ENCODE data around the gene IQUB. TPM values are rescaled to one million over a fixed set of nuclear protein-coding genes. Genes with fewer than 3 reads are reported as not detected.
A peak's percentile ranks its signal among the peaks of the same experiment; 100 is the strongest.
"Not testable (repeated sequence)": the region's sequence is repeated elsewhere in the genome, so short reads cannot be mapped to it uniquely, and the experiment has no call there.

IQUB gene
- total RNA-seq, 5 donors from 2014 or later (not counting 1 experiment from before 2014, with no cell fraction given): 0.09 TPM; not detected in 3

DNA sequence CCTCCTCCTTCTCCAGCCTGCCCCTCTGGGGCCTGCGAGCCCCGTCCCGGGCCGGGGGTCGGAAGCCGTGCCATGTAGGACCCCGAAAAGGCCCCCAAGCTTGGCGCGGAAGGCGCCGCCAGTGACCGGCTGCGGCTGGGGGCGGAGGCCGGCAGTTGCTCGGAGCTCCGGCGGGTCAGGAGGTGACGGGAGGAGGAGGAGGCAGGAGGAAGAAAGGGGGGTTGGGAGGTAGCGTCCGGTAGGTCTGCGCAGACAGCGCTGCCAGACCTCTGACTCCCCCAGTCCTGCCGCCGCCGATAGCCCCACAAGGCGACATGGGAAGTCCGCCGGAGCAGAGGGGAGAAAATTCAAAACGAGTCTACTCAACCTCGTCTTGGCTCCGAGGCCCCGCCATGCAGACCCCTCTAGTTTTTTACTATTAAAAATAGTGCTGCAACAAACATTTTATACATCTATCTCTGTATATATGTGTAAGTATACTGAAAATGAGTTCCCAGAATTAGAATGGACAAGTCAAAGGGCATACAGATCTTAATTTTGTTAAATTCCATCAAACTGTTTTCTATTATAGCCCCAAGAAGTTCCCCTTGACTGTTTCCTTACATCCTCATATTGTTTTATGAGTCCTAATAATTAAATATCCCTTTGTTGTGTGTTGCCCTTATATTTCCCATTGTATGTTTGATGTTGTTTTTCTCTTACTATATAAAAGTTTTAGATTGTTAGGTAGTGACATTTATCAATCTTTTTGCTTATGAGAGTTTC, 1.4 kb downstream of the IQUB start:
- H3K27me3 ChIP-seq (replicated peaks in 1 of 2; ENCODE audit: control insufficient read depth in 2 of 2, extremely low read depth in 1 of 2, insufficient read depth in 2 of 2, low read length in 1 of 2): peaks cover 4 to 17% of the 10 kb centered on the region in 2 experiments
- peak overlapping the region; percentile 15 to 23 for H3K4me3 ChIP-seq (ENCODE audit: control insufficient read depth in 1 of 2, extremely low read depth in 1 of 2, low read length in 1 of 2)
- DNase-seq (peak in 16 of 35 experiments; percentile 2 to 49 (median 15)), ATAC-seq (replicated peaks in 1 of 4) (peak in 1 of 4 experiments; percentile 8)
- peaks cover 22 to 27% (median 24%) of the 10 kb centered on the region in 3 donors for H3K4me1 Mint-ChIP-seq
- H3K27ac Mint-ChIP-seq; H3K9me3 ChIP-seq; H3K27ac ChIP-seq (ENCODE audit: low read length); POLR2A ChIA-PET; H3K36me3 Mint-ChIP-seq; H3K36me3 ChIP-seq (ENCODE audit: control insufficient read depth in 2 of 2, extremely low read depth in 1 of 2, insufficient read depth in 1 of 2, low read length in 1 of 2); H3K9me3 Mint-ChIP-seq: not testable (repeated sequence)
- H3K4me1 ChIP-seq (ENCODE audit: control insufficient read depth in 1 of 2, extremely low read depth in 1 of 2, insufficient read depth in 2 of 2, low read length in 2 of 2): peaks cover 3 to 23% of the 10 kb centered on the region in 2 experiments
- CTCF ChIA-PET: interaction anchor here in 1 of 2 donors (2.4 kb wide), 1 partner anchor 25 kb away, joined by 15 read pairs; the partner anchor contains the start of gene NDUFA5
- peak overlapping the region; percentile 34 to 91 (median 84) for H3K4me3 Mint-ChIP-seq
- peaks cover 12 to 28% of the 10 kb centered on the region in 2 donors for H3K27me3 Mint-ChIP-seq
- WGBS (ENCODE audit: insufficient coverage): no CpG with 5 or more reads among the region's 33 CpGs

DNA sequence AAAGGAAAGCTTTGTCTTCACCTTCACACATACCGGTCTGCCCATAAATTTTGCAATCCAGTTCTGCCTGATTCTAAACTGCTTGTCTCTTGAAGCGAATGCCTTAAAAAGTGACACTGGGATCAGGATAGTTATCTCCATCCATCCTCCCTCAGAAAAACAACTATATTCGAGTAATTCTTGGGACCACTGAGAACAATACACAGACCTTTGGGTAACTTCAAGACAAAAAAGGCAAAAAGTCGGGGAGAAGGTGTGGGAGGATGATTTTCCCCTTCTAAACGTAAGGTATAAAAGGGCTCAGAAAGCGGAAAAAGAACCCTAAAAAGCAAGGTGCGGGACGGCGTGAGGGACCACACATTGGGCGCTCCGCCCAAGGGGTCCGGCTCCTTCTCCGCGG, 2.1 kb downstream of the IQUB start:
- ATAC-seq (replicated peaks in 1 of 4): not testable (repeated sequence)

DNA sequence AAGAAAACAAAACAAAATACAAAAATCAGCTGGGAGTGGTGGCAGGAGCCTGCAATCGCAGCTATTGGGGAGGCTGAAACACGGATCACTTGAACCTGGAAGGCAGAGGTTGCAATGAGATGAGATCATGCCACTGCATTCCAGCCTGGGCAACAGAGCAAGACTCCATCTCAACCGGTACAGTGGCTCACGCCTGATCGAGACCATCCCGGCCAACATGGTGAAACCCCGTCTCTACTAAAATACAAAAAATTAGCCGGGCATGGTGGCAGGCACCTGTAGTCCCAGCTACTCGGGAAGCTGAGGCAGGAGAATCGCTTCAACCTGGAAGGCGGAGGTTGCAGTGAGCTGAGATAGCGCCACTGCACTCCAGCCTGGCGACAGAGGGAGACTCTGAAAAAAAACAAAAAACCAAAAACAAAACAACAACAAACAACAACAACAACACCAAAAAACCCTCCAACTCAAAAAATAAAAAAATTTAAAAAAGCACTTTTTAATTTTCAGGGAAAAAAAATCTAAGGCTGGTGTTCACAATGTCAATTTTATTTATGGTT, 4.3 kb downstream of the IQUB start:
- H3K4me3 Mint-ChIP-seq; H3K4me3 ChIP-seq (ENCODE audit: control insufficient read depth in 1 of 2, extremely low read depth in 1 of 2, low read length in 1 of 2); H3K27ac Mint-ChIP-seq; H3K36me3 Mint-ChIP-seq; H3K9me3 Mint-ChIP-seq; DNase-seq; POLR2A ChIA-PET; ATAC-seq (replicated peaks in 1 of 4); H3K27ac ChIP-seq (ENCODE audit: low read length); H3K9me3 ChIP-seq; H3K36me3 ChIP-seq (ENCODE audit: control insufficient read depth in 2 of 2, extremely low read depth in 1 of 2, insufficient read depth in 1 of 2, low read length in 1 of 2): not testable (repeated sequence)
- CTCF ChIA-PET: interaction anchor here (0.6 to 1.3 kb wide), 4 partner anchors 9 to 36 kb away, joined by 3 to 8 read pairs (median 6); no protein-coding TSS in a partner anchor
- Mint-ChIP-seq H3K4me1 (peaks cover 17 to 22% (median 21%) of the 10 kb centered on the region in 3 donors), H3K27me3 (peaks cover 12 to 28% of the 10 kb centered on the region in 2 donors)
- H3K4me1 ChIP-seq (ENCODE audit: control insufficient read depth in 1 of 2, extremely low read depth in 1 of 2, insufficient read depth in 2 of 2, low read length in 2 of 2): peaks cover 3 to 16% of the 10 kb centered on the region in 2 experiments
- no CpG with 5 or more reads among the region's 13 CpGs for WGBS (ENCODE audit: insufficient coverage)
- peaks cover 4 to 17% of the 10 kb centered on the region in 2 experiments for H3K27me3 ChIP-seq (replicated peaks in 1 of 2; ENCODE audit: control insufficient read depth in 2 of 2, extremely low read depth in 1 of 2, insufficient read depth in 2 of 2, low read length in 1 of 2)

More for the DNA sequence above, 2.1 kb downstream of the IQUB start:
- peaks cover 22 to 27% (median 24%) of the 10 kb centered on the region in 3 donors for H3K4me1 Mint-ChIP-seq
- H3K9me3 Mint-ChIP-seq; H3K27ac ChIP-seq (ENCODE audit: low read length); H3K9me3 ChIP-seq; H3K36me3 ChIP-seq (ENCODE audit: control insufficient read depth in 2 of 2, extremely low read depth in 1 of 2, insufficient read depth in 1 of 2, low read length in 1 of 2); CTCF ChIA-PET; POLR2A ChIA-PET; H3K36me3 Mint-ChIP-seq; DNase-seq; H3K27ac Mint-ChIP-seq: not testable (repeated sequence)
- H3K27me3 Mint-ChIP-seq: peaks cover 12 to 28% of the 10 kb centered on the region in 2 donors
- H3K4me3 Mint-ChIP-seq: peak overlapping the region in 1 of 3 donors; percentile 69
- Histone ChIP-seq H3K4me3 (ENCODE audit: control insufficient read depth in 1 of 2, extremely low read depth in 1 of 2, low read length in 1 of 2) (peak overlapping the region in 1 of 2 donors; percentile 5), H3K4me1 (ENCODE audit: control insufficient read depth in 1 of 2, extremely low read depth in 1 of 2, insufficient read depth in 2 of 2, low read length in 2 of 2) (peaks cover 3 to 23% of the 10 kb centered on the region in 2 experiments), H3K27me3 (replicated peaks in 1 of 2; ENCODE audit: control insufficient read depth in 2 of 2, extremely low read depth in 1 of 2, insufficient read depth in 2 of 2, low read length in 1 of 2) (peaks cover 4 to 17% of the 10 kb centered on the region in 2 experiments)
- WGBS (ENCODE audit: insufficient coverage): 40% methylated on average over 1 of the region's 14 CpGs

DNA sequence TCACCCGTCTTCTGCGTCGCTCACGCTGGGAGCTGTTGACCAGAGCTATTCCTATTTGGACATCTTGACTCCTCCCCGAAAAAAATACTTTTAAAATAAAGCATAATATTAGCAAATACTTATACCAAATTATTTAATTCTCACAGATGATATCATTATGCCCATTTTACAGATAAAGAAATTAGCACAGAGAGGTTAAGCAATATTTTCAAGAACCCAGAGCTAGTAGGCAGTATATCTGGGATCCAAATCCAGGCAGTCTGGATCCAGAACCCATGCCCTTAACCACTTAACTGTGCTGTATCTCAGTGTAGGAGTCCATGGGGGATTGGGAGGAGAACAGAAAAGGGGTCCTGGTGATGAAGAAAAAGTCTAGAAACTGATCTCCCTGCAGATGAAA, 6.1 kb downstream of the IQUB start:
- Mint-ChIP-seq H3K36me3 (no peaks in the 10 kb centered on the region), H3K4me3 (no peak overlapping the region), H3K4me1 (peaks cover 6 to 7% (median 7%) of the 10 kb centered on the region in 3 donors), H3K27ac (no peak overlapping the region), H3K27me3 (peaks cover 12 to 28% of the 10 kb centered on the region in 2 donors), H3K9me3 (no peaks in the 10 kb centered on the region)
- ChIA-PET CTCF (interaction anchor here (0.7 to 1.2 kb wide), 2 partner anchors 8 to 33 kb away, joined by 4 to 7 read pairs; no protein-coding TSS in a partner anchor), POLR2A (interaction anchor here in 1 of 2 donors (0.6 to 1.0 kb wide), 2 partner anchors 11 to 31 kb away, joined by 3 to 4 read pairs; no protein-coding TSS in a partner anchor)
- Histone ChIP-seq H3K27me3 (replicated peaks in 1 of 2; ENCODE audit: control insufficient read depth in 2 of 2, extremely low read depth in 1 of 2, insufficient read depth in 2 of 2, low read length in 1 of 2) (peaks cover 3 to 12% of the 10 kb centered on the region in 2 experiments), H3K4me1 (ENCODE audit: control insufficient read depth in 1 of 2, extremely low read depth in 1 of 2, insufficient read depth in 2 of 2, low read length in 2 of 2) (peaks cover 0 to 7% of the 10 kb centered on the region in 2 experiments), H3K27ac (ENCODE audit: low read length) (no peak overlapping the region), H3K36me3 (ENCODE audit: control insufficient read depth in 2 of 2, extremely low read depth in 1 of 2, insufficient read depth in 1 of 2, low read length in 1 of 2) (no peaks in the 10 kb centered on the region), H3K9me3 (no peaks in the 10 kb centered on the region), H3K4me3 (ENCODE audit: control insufficient read depth in 1 of 2, extremely low read depth in 1 of 2, low read length in 1 of 2) (no peak overlapping the region)
- WGBS (ENCODE audit: insufficient coverage): no CpG with 5 or more reads among the region's 5 CpGs
- ATAC-seq (replicated peaks in 1 of 4) (no peak), DNase-seq (no peak)

DNA sequence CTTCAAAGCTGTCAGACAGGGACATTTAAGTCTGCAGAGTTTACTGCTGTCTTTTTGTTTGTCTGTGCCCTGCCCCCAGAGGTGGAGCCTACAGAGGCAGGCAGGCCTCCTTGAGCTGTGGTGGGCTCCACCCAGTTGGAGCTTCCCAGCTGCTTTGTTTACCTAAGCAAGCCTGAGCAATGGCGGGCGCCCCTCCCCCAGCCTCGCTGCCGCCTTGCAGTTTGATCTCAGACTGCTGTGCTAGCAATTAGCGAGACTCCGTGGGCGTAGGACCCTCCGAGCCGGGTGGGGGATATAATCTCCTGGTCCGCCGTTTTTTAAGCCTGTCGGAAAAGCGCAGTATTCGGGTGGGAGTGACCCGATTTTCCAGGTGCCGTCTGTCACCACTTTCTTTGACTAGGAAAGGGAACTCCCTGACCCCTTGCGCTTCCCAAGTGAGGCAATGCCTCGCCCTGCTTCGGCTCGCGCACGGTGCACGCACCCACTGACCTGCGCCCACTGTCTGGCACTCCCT, 6.6 kb downstream of the IQUB start:
- H3K27ac ChIP-seq (ENCODE audit: low read length); DNase-seq; ATAC-seq (replicated peaks in 1 of 4); H3K36me3 Mint-ChIP-seq; H3K9me3 ChIP-seq; H3K9me3 Mint-ChIP-seq; POLR2A ChIA-PET; H3K4me3 Mint-ChIP-seq; H3K27ac Mint-ChIP-seq; H3K4me1 ChIP-seq (ENCODE audit: control insufficient read depth in 1 of 2, extremely low read depth in 1 of 2, insufficient read depth in 2 of 2, low read length in 2 of 2); H3K4me3 ChIP-seq (ENCODE audit: control insufficient read depth in 1 of 2, extremely low read depth in 1 of 2, low read length in 1 of 2); H3K36me3 ChIP-seq (ENCODE audit: control insufficient read depth in 2 of 2, extremely low read depth in 1 of 2, insufficient read depth in 1 of 2, low read length in 1 of 2); H3K4me1 Mint-ChIP-seq: not testable (repeated sequence)
- WGBS (ENCODE audit: insufficient coverage): no CpG with 5 or more reads among the region's 24 CpGs
- peaks cover 12 to 28% of the 10 kb centered on the region in 2 donors for H3K27me3 Mint-ChIP-seq
- CTCF ChIA-PET: interaction anchor here in 1 of 2 donors (0.9 kb wide), 1 partner anchor 33 kb away, joined by 3 read pairs; no protein-coding TSS in a partner anchor
- peaks cover 0 to 12% of the 10 kb centered on the region in 2 experiments for H3K27me3 ChIP-seq (replicated peaks in 1 of 2; ENCODE audit: control insufficient read depth in 2 of 2, extremely low read depth in 1 of 2, insufficient read depth in 2 of 2, low read length in 1 of 2)

DNA sequence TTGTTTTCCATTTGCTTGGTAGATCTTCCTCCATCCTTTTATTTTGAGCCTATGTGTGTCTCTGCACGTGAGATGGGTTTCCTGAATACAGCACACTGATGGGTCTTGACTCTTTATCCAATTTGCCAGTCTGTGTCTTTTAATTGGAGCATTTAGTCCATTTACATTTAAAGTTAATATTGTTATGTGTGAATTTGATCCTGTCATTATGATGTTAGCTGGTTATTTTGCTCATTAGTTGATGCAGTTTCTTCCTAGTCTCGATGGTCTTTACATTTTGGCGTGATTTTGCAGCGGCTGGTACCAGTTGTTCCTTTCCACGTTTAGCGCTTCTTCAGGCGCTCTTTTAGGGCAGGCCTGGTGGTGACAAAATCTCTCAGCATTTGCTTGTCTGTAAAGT, 7.9 kb downstream of the IQUB start:
- H3K4me1 Mint-ChIP-seq; ATAC-seq (replicated peaks in 1 of 4); H3K4me1 ChIP-seq (ENCODE audit: control insufficient read depth in 1 of 2, extremely low read depth in 1 of 2, insufficient read depth in 2 of 2, low read length in 2 of 2); H3K27ac ChIP-seq (ENCODE audit: low read length); H3K27ac Mint-ChIP-seq; POLR2A ChIA-PET; H3K9me3 ChIP-seq; H3K36me3 ChIP-seq (ENCODE audit: control insufficient read depth in 2 of 2, extremely low read depth in 1 of 2, insufficient read depth in 1 of 2, low read length in 1 of 2); H3K36me3 Mint-ChIP-seq; H3K9me3 Mint-ChIP-seq; DNase-seq; H3K4me3 ChIP-seq (ENCODE audit: control insufficient read depth in 1 of 2, extremely low read depth in 1 of 2, low read length in 1 of 2); H3K4me3 Mint-ChIP-seq: not testable (repeated sequence)
- peaks cover 0 to 12% of the 10 kb centered on the region in 2 experiments for H3K27me3 ChIP-seq (replicated peaks in 1 of 2; ENCODE audit: control insufficient read depth in 2 of 2, extremely low read depth in 1 of 2, insufficient read depth in 2 of 2, low read length in 1 of 2)
- peaks cover 5 to 21% of the 10 kb centered on the region in 2 donors for H3K27me3 Mint-ChIP-seq
- no CpG with 5 or more reads among the region's 7 CpGs for WGBS (ENCODE audit: insufficient coverage)
- CTCF ChIA-PET: interaction anchor here in 1 of 2 donors (0.9 kb wide), 1 partner anchor 32 kb away, joined by 3 read pairs; no protein-coding TSS in a partner anchor
